Cardiac muscle cell (in vitro differentiated cells and primary cell): ENCODE results near the gene CSHL1. TPM values are rescaled to one million over a fixed set of nuclear protein-coding genes. Genes with fewer than 3 reads are reported as not detected.

Source experiments
- DNase-seq, 2 donors: peaks; one replicate each; pipeline versions ENCODE4 v3.0.0 to v3.0.0-alpha.2; 2010 to 2017; ENCODE audit warnings: low read depth in 1 of 2, low spot score in 1 of 2
- H3K27ac ChIP-seq: fragments of 200-600 bp; sonication (generic); 2 replicates; pipeline ENCODE4 v1.5.1; 2016
- H3K27me3 ChIP-seq: fragments of 200-600 bp; sonication (generic); 2 replicates; pipeline ENCODE4 v1.6.0; 2016; ENCODE audit warnings: control low read depth
- H3K36me3 ChIP-seq: fragments of 200-600 bp; sonication (generic); 2 replicates; pipeline ENCODE4 v1.5.1; 2016; ENCODE audit warnings: control low read depth
- H3K4me1 ChIP-seq: fragments of 200-600 bp; sonication (generic); 2 replicates; pipeline ENCODE4 v1.8.1; 2017; ENCODE audit warnings: low read depth, mild to moderate bottlenecking, mixed run types
- H3K4me3 ChIP-seq: fragments of 200-600 bp; sonication (generic); 2 replicates; pipeline ENCODE4 v1.5.1; 2016; ENCODE audit warnings: mild to moderate bottlenecking
- H3K9me3 ChIP-seq: fragments of 200-600 bp; sonication (generic); 2 replicates; pipeline ENCODE4 v1.5.1; 2017; ENCODE audit warnings: low read depth, mild to moderate bottlenecking, control low read depth
- polyA plus RNA-seq: library from polyadenylated mRNA; unstranded; fragments of >200 nt; fragmentation: Nextera tagmentation; extraction: Ambion mirVana; gene quantifications from 2 replicates; pipeline ENCODE4 v1.2.1, GENCODE V29; 2016
- total RNA-seq: library from RNA; depleted of rRNA; stranded (reverse); fragments of >200 nt; gene quantifications from 2 replicates; pipeline ENCODE4 v1.2.3, GENCODE V29; 2016
- TF ChIP-seq, protein P1 (sequence below): IDR thresholded peaks from 2 replicates; pipeline ENCODE4 v1.5.1; 2012; ENCODE audit warnings: low read depth, mild to moderate bottlenecking, low read length

CSHL1 gene
- total and polyA plus RNA-seq, 2 experiments from 2014 or later, result not detected

DNA sequence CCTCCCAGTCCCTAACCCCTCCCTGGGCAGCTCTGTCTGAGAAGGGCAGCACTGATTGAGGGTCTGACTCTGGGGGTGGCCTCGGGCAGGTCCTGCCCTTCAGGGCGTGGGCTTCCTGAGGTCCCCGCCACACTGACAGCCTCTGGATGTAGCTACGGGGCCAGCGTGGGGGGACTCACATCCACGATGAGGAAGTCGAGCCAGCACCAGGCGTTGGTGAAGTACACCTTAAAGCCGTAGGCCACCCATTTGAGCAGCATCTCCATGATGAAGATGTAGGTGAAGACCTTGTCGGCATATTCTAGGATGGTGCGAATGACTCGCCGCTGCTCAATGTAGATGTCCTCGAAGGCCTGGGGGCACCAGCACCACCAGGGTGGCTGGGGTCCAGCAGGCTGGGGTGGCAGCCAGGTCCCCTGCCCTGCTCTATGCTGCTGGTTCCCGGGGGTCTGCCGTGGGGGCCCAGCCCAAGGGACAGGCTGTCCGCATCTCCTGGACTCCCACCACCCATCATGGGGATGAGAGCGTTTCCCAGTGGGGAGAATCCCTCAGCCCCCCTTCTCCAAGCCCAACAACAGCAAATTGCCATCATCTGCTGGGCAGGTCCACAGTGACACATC lies 36.8 kb upstream of the CSHL1 start:
- Histone ChIP-seq H3K27ac (no peak overlapping the region), H3K4me1 (peaks cover 4% of the 10 kb centered on the region), H3K4me3 (no peak overlapping the region), H3K9me3 (no peaks in the 10 kb centered on the region), H3K36me3 (no peaks in the 10 kb centered on the region), H3K27me3 (no peaks in the 10 kb centered on the region)
- TF ChIP-seq, protein P1, sequence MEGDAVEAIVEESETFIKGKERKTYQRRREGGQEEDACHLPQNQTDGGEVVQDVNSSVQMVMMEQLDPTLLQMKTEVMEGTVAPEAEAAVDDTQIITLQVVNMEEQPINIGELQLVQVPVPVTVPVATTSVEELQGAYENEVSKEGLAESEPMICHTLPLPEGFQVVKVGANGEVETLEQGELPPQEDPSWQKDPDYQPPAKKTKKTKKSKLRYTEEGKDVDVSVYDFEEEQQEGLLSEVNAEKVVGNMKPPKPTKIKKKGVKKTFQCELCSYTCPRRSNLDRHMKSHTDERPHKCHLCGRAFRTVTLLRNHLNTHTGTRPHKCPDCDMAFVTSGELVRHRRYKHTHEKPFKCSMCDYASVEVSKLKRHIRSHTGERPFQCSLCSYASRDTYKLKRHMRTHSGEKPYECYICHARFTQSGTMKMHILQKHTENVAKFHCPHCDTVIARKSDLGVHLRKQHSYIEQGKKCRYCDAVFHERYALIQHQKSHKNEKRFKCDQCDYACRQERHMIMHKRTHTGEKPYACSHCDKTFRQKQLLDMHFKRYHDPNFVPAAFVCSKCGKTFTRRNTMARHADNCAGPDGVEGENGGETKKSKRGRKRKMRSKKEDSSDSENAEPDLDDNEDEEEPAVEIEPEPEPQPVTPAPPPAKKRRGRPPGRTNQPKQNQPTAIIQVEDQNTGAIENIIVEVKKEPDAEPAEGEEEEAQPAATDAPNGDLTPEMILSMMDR, result no peak
- no peak for DNase-seq

DNA sequence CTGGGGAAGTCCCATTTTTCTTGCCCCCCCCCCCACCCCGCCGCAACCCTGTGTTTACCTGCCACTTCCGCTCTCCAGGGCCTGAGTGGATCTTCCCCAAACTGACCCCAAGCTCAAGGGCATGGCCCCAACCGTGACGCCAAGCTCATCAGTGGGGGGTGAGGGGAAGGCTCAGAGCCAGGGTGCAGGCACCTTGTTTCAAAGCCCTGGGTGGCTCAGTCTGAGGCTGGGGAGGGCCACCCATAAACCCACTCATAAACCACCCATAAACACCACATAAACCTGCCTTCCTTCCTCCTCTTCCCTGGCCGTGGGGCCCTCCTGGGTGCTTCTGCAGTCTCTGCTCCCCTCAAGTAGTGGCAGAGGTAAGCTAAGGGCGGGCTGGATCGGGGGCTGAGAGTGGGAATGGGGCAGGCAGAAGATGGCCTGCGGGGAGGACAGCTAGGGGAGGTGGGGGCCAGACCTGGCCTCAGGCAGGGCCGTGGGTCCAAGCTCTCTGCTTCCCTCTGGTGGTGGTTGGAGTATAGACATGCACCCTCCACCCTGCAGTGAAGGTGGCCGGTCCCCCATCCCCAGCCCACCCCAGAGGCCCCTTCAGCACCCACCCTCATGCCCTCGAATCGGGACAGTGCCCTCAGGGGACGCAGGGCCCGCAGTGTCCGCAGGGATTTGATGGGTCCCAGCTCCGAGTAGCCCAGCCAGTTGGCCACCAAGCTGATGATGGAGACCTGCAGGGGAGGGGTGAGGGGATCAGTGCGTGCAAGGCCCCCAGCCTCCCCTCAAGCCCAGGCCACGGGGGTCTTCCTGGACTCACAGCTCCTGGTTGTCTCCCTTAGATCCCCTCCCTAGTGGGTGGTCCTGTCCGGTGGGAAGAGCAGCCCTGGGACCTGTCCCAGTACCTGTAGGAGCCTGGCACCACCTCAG lies 35.6 kb upstream of the CSHL1 start:
- Histone ChIP-seq H3K27ac (no peak overlapping the region), H3K4me3 (no peak overlapping the region), H3K27me3 (no peaks in the 10 kb centered on the region), H3K36me3 (no peaks in the 10 kb centered on the region), H3K4me1 (peaks cover 4% of the 10 kb centered on the region), H3K9me3 (no peaks in the 10 kb centered on the region)
- TF ChIP-seq, protein P1, result peak; percentile 57
- DNase-seq, result peak; percentile 36 to 75

DNA sequence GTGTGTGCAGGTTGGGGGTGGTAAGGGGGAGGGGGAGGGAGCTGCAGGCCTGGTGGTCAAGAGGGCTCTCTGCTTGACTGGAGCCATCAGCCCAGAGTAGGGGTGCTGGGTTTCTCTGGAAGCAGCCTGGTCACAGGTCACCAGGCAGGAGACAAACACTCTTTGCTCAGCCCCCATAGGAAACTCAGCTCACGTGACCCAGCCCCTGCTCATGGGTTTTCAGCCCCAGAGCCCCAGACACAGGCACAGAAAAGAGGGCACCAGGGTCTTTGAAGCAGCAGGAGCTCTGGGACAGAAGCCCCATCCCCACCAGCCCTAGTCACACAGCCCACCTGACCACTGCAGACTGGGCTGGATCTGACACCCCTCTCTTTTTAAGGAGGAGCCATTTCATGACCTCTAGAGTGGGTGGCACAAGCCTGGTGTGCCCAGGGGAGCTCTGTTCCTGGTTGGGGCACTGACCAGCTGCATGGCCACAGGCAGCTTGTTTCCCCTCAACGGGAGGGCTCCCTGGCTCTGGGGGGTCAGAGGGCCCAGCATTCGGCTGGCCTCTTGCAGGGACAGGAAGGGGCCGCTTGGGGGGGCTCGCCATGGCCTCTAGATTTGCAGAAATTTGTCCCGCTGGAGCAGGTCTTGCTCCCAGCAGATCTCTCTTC lies 34.9 kb upstream of the CSHL1 start:
- no peaks in the 10 kb centered on the region for H3K27me3 ChIP-seq
- H3K9me3 ChIP-seq, result no peaks in the 10 kb centered on the region
- TF ChIP-seq, protein P1, result no peak
- H3K4me3 ChIP-seq, result no peak overlapping the region
- peaks cover 4% of the 10 kb centered on the region for H3K4me1 ChIP-seq
- no peaks in the 10 kb centered on the region for H3K36me3 ChIP-seq
- H3K27ac ChIP-seq, result no peak overlapping the region
- no peak for DNase-seq

- Histone ChIP-seq H3K4me3 (no peak overlapping the region), H3K4me1 (no peaks in the 10 kb centered on the region), H3K9me3 (no peaks in the 10 kb centered on the region), H3K36me3 (no peaks in the 10 kb centered on the region), H3K27me3 (no peaks in the 10 kb centered on the region), H3K27ac (no peak overlapping the region)
- no peak for DNase-seq
- TF ChIP-seq, protein P1, result no peak
These were observed 33.9 kb upstream of the CSHL1 start for GRCh38 chr17:63944736-63945499.

GRCh38 chr17:63943745-63944144 lies 32.7 kb upstream of the CSHL1 start:
- H3K27ac ChIP-seq, result no peak overlapping the region
- TF ChIP-seq, protein P1, result peak; percentile 9
- H3K36me3 ChIP-seq, result no peaks in the 10 kb centered on the region
- H3K4me3 ChIP-seq, result no peak overlapping the region
- no peaks in the 10 kb centered on the region for H3K4me1 ChIP-seq
- no peaks in the 10 kb centered on the region for H3K9me3 ChIP-seq
- DNase-seq, result no peak
- no peaks in the 10 kb centered on the region for H3K27me3 ChIP-seq
